Lower leg skin (tissue), 3 donors: ENCODE results near the gene PCDHGA7.

Source experiments
- CTCF ChIP-seq, 3 donors: fragments of 450-650 bp; IDR thresholded peaks; one replicate each; pipeline ENCODE4 v1.5.1; 2016; ENCODE audit warnings: antibody characterized with exemption in 3 of 3, mild to moderate bottlenecking in 3 of 3, moderate library complexity in 2 of 3
- POLR2A ChIP-seq, 2 donors: fragments of 450-650 bp; IDR thresholded peaks; one replicate each; pipeline ENCODE4 v1.6.1; 2016 to 2017; ENCODE audit warnings: antibody characterized with exemption in 2 of 2, mild to moderate bottlenecking in 1 of 2, moderate library complexity in 1 of 2

- TF ChIP-seq CTCF (IDR thresholded peaks at IDR 0.05), result no peak
- TF ChIP-seq POLR2A (IDR thresholded peaks at IDR 0.05), result no peak
These were observed 10.1 kb downstream of the PCDHGA7 start, which contains the start of gene PCDHGA8 for GRCh38 chr5:141392429-141393198.
